Ovary (tissue), 3 donors: ENCODE measurements around the gene PAN3.

Experiments used
- EP300 ChIP-seq: sonication (generic); formaldehyde crosslinking; IDR thresholded peaks from one replicate; pipeline ENCODE4 v1.6.1; 2017; ENCODE audit warnings: antibody characterized with exemption
- POLR2A ChIP-seq: fragments of 450-650 bp; IDR thresholded peaks from one replicate; pipeline ENCODE4 v1.6.1; 2017; ENCODE audit warnings: antibody characterized with exemption, mild to moderate bottlenecking, moderate library complexity
- TF ChIP-seq, protein P1 (sequence below), 3 donors: fragments of 450-650 bp in 2 of 3; fragments of 200-600 bp in 1 of 3; IDR thresholded peaks; one replicate each; pipeline versions ENCODE4 v1.5.1 to v1.8.0; 2016 to 2022; ENCODE audit warnings: antibody characterized with exemption in 3 of 3, mild to moderate bottlenecking in 1 of 3
- donor health status: DM: no; HTN: no; CAD: no.

DNA sequence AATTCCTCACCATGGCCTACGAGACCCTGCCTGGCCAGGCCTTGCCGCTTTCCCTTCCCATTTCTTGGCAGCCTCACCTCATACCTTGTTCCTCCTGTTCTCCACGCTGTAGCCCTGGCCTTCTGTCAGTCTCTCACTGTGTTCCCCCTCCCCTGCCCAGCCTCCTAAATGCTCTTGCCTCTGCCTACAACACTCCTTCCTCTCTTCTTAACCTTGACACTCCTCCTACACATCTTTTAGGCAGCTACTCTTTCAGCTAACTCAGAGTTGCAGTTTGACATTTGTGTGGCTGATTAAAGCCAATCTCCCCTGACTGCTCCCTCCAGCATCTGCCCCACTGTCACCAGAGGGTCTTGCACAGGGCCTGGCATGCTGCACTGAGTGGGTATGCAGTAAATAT lies 205.8 kb downstream of the PAN3 start:
- TF ChIP-seq, protein P1, sequence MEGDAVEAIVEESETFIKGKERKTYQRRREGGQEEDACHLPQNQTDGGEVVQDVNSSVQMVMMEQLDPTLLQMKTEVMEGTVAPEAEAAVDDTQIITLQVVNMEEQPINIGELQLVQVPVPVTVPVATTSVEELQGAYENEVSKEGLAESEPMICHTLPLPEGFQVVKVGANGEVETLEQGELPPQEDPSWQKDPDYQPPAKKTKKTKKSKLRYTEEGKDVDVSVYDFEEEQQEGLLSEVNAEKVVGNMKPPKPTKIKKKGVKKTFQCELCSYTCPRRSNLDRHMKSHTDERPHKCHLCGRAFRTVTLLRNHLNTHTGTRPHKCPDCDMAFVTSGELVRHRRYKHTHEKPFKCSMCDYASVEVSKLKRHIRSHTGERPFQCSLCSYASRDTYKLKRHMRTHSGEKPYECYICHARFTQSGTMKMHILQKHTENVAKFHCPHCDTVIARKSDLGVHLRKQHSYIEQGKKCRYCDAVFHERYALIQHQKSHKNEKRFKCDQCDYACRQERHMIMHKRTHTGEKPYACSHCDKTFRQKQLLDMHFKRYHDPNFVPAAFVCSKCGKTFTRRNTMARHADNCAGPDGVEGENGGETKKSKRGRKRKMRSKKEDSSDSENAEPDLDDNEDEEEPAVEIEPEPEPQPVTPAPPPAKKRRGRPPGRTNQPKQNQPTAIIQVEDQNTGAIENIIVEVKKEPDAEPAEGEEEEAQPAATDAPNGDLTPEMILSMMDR (IDR thresholded peaks at IDR 0.05): no peak
- TF ChIP-seq POLR2A: no peak
- no peak for TF ChIP-seq EP300
